GM12878 (cell line): ENCODE data around the gene TMEM18. TPM values are rescaled to one million over a fixed set of nuclear protein-coding genes. Genes with fewer than 3 reads are reported as not detected.

Experiments used
- ATAC-seq: fragments of 200-7000 bp; cut with Tn5 transposase; 3 replicates; pipeline ENCODE4 v1.9.1; 2020; ENCODE audit warnings: mild to moderate bottlenecking, moderate library complexity
- BruUV-seq: library from RNA; stranded (reverse); fragments of 400-500 nt; replicated peaks from 2 replicates; lab custom pipeline; 2021; lab: Mats Ljungman, UMichigan
- CTCF ChIA-PET: fragments of 300-600 bp; sonication (Branson Sonifier 250); formaldehyde crosslinking; extraction: SDS; loops from one replicate; lab custom pipeline; 2021; ENCODE audit warnings: inconsistent platforms; lab: Yijun Ruan, JAX
- POLR2A ChIA-PET: fragments of 350-600 bp; formaldehyde crosslinking; extraction: SDS; loops from one replicate; lab custom pipeline; 2021; ENCODE audit warnings: inconsistent platforms; lab: Charles Lee
- RAD21 ChIA-PET: fragments of 300-600 bp; sonication (Branson Sonifier 250); formaldehyde crosslinking; loops from one replicate; lab custom pipeline; 2023; ENCODE audit warnings: antibody characterized with exemption; ENCODE audit not compliant: unreplicated experiment; lab: Charles Lee
- SMC1A ChIA-PET: fragments of 300-600 bp; sonication (Branson Sonifier 250); formaldehyde crosslinking; loops from one replicate; lab custom pipeline; 2023; ENCODE audit not compliant: unreplicated experiment, uncharacterized antibody; lab: Charles Lee
- DNase-seq: peaks from one replicate; pipeline ENCODE4 v3.0.0-alpha.2; 2011; ENCODE audit warnings: low read depth, low spot score
- FAIRE-seq: peaks from 3 replicates; lab custom pipeline; 2011; peaks lifted over from hg19 to GRCh38; lab: Jason Lieb, UNC
- H2AFZ ChIP-seq: 2 replicates; pipeline ENCODE4 v1.6.0; 2011; ENCODE audit warnings: low read depth, low read length, control low read depth; ENCODE audit not compliant: control insufficient read depth
- H3K27ac ChIP-seq: 2 replicates; pipeline ENCODE4 v1.5.1; 2011; ENCODE audit warnings: control low read depth; ENCODE audit not compliant: control insufficient read depth, insufficient read depth
- H3K27me3 ChIP-seq, 2 experiments: replicated peaks in 1 of 2; 2 replicates each; pipeline versions ENCODE4 v1.6.0 to v1.6.1; 2011; ENCODE audit warnings: low read length in 1 of 2; ENCODE audit not compliant: control insufficient read depth in 2 of 2, insufficient read depth in 2 of 2
- H3K36me3 ChIP-seq, 2 experiments: 2 replicates each; pipeline ENCODE4 v1.5.1; 2011; ENCODE audit warnings: low read length in 1 of 2; ENCODE audit not compliant: control insufficient read depth in 2 of 2, insufficient read depth in 2 of 2
- H3K4me1 ChIP-seq: 2 replicates; pipeline ENCODE4 v1.6.1; 2011; ENCODE audit warnings: mild to moderate bottlenecking, low read length, moderate library complexity, mixed read lengths; ENCODE audit not compliant: control insufficient read depth, insufficient read depth
- H3K4me2 ChIP-seq: 2 replicates; pipeline ENCODE4 v1.6.0; 2011; ENCODE audit warnings: control low read depth; ENCODE audit not compliant: control insufficient read depth, insufficient read depth
- H3K4me3 ChIP-seq: fragments of 200-600 bp; sonication (generic); 2 replicates; pipeline ENCODE4 v1.5.1; 2016
- H3K79me2 ChIP-seq: 2 replicates; pipeline ENCODE4 v1.6.0; 2011; ENCODE audit warnings: low read length; ENCODE audit not compliant: control insufficient read depth, insufficient read depth
- H3K9ac ChIP-seq: 2 replicates; pipeline ENCODE4 v1.8.0; 2011; ENCODE audit warnings: low read length, control low read depth, mixed read lengths; ENCODE audit not compliant: control insufficient read depth, insufficient read depth
- H3K9me3 ChIP-seq: replicated peaks from 3 replicates; pipeline ENCODE4 v1.5.1; 2011; ENCODE audit warnings: mild to moderate bottlenecking, low read length; ENCODE audit not compliant: control insufficient read depth, insufficient read depth
- H4K20me1 ChIP-seq: 2 replicates; pipeline ENCODE4 v1.6.0; 2011; ENCODE audit not compliant: control insufficient read depth, insufficient read depth
- ASH2L ChIP-seq: fragments of 300-600, 200-600 bp; sonication (generic); IDR thresholded peaks from 2 replicates; pipeline ENCODE4 v1.6.1; 2017; ENCODE audit warnings: low read depth, mild to moderate bottlenecking, borderline replicate concordance
- CHD2 ChIP-seq: IDR thresholded peaks from 2 replicates; pipeline ENCODE4 v1.6.1; 2011; ENCODE audit warnings: low read depth, low read length, improper control_type of control experiment, borderline replicate concordance
- HCFC1 ChIP-seq: fragments of 150-350 bp; IDR thresholded peaks from 2 replicates; pipeline ENCODE4 v1.6.1; 2014; ENCODE audit warnings: low read length
- IRF4 ChIP-seq: IDR thresholded peaks from 2 replicates; pipeline ENCODE4 v1.6.1; 2011; ENCODE audit warnings: low read depth, low read length
- RCOR1 ChIP-seq: conservative IDR thresholded peaks from 2 replicates; pipeline ENCODE4 v1.6.1; 2012; ENCODE audit warnings: low read depth, low read length, improper control_type of control experiment
- RFX5 ChIP-seq: IDR thresholded peaks from 2 replicates; pipeline ENCODE4 v1.6.1; 2011; ENCODE audit warnings: low read depth, low read length, improper control_type of control experiment
- RUNX3 ChIP-seq: IDR thresholded peaks from 2 replicates; pipeline ENCODE4 v1.6.1; 2012; ENCODE audit warnings: low read length, inconsistent platforms
- TCF7 ChIP-seq: IDR thresholded peaks from 2 replicates; pipeline ENCODE4 v1.6.1; 2014; ENCODE audit warnings: antibody characterized with exemption, borderline replicate concordance
- YBX1 ChIP-seq: fragments of 450-650 bp; IDR thresholded peaks from 2 replicates; pipeline ENCODE4 v1.6.1; 2016; ENCODE audit warnings: antibody characterized with exemption
- ZNF274 ChIP-seq: IDR thresholded peaks from one replicate; pipeline ENCODE4 v1.8.0; 2011; ENCODE audit not compliant: insufficient read length, insufficient read depth
- in situ Hi-C: fragments of 300-500 bp; cut with MboI; formaldehyde crosslinking; loops from 9 replicates; pipeline ENCODE4 v1.14.3; 2018; ENCODE audit warnings: mixed read lengths
- intact Hi-C: fragments of 100-400 bp; cut with micrococcal nuclease; formaldehyde crosslinking; loops from one replicate; pipeline ENCODE4 v1.14.2; 2022; ENCODE audit not compliant: unreplicated experiment
- polyA plus RNA-seq, 11 experiments: library from polyadenylated mRNA; depleted of rRNA in 4 of 11; unstranded in 6 of 11; stranded (reverse) in 5 of 11; fragments of >200 nt; fragmentation: Nextera tagmentation in 4 of 11; fragmentation: Illumina TruSeq in 1 of 11; extraction: Ambion mirVana in 4 of 11; extraction: Trizol in 1 of 11; gene quantifications; 1 replicate in 1 of 11; 2 replicates in 10 of 11; pipeline versions ENCODE4 v1.2.1 to v1.2.3, GENCODE V29; 2011 to 2016; ENCODE audit warnings: inconsistent platforms in 2 of 11, missing spikeins in 2 of 11, low read depth in 1 of 11
- total RNA-seq, 4 experiments: library from RNA; depleted of rRNA in 3 of 4; stranded (reverse); fragments of >200 nt in 3 of 4; fragmentation: Illumina TruSeq in 1 of 4; extraction: Trizol in 1 of 4; gene quantifications; 2 replicates each; pipeline versions ENCODE4 v1.2.1 to v1.2.3, GENCODE V29; 2013 to 2021
- TF ChIP-seq, protein P1 (sequence below): fragments of 450-650 bp; IDR thresholded peaks from 2 replicates; pipeline ENCODE4 v1.6.1; 2014; ENCODE audit warnings: mild to moderate bottlenecking
- TF ChIP-seq, protein P2 (sequence below): fragments of 450-650 bp; IDR thresholded peaks from 2 replicates; pipeline ENCODE4 v1.6.1; 2018; ENCODE audit warnings: mild to moderate bottlenecking, low read depth, moderate library complexity; ENCODE audit not compliant: partially characterized antibody
- TF ChIP-seq, protein P3 (sequence below): fragments of 450-650 bp; IDR thresholded peaks from 2 replicates; pipeline ENCODE4 v1.6.1; 2016; ENCODE audit warnings: mild to moderate bottlenecking

Gene TMEM18
- total and polyA plus RNA-seq, 10 of the 15 experiments (the other 5 are each of a cell fraction or from before 2014, with no cell fraction given), result 11.2 to 56.3 (median 26.0) TPM

DNA sequence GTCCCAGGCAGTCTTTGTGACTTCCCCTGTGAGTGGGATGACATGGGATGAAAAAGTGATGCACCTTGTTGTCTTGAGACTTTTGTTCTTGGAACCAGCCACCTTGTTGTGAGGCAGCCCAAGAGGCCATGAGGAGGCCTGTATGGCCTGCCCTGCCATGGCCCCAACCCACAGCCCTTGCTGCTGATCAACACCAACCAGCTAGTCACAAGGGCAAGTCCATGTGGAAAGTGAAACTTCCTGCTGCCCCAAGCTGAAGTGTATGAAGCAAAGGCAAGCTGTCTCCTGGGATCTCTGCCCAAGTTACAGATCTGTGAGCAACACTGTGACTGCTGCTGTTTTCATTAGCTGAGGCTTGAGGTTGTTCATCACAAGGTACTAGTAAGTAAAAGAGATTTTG lies 21.6 kb downstream of the TMEM18 start:
- DNase-seq, result no peak
- POLR2A ChIA-PET, result no interaction called here
- no peak overlapping the region for H3K4me3 ChIP-seq
- RAD21 ChIA-PET, result no interaction called here
- in situ Hi-C loops (no loop called here), intact Hi-C loops (no loop called here)
- TF ChIP-seq RCOR1, result no peak
- TF ChIP-seq TCF7, result no peak
- TF ChIP-seq RUNX3, result no peak
- no peak for TF ChIP-seq ZNF274
- no peak for TF ChIP-seq YBX1
- TF ChIP-seq, protein P1, sequence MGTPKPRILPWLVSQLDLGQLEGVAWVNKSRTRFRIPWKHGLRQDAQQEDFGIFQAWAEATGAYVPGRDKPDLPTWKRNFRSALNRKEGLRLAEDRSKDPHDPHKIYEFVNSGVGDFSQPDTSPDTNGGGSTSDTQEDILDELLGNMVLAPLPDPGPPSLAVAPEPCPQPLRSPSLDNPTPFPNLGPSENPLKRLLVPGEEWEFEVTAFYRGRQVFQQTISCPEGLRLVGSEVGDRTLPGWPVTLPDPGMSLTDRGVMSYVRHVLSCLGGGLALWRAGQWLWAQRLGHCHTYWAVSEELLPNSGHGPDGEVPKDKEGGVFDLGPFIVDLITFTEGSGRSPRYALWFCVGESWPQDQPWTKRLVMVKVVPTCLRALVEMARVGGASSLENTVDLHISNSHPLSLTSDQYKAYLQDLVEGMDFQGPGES, result no peak
- TF ChIP-seq ASH2L, result no peak
- no peak for TF ChIP-seq HCFC1
- TF ChIP-seq RFX5, result no peak
- TF ChIP-seq CHD2, result no peak
- TF ChIP-seq, protein P2, sequence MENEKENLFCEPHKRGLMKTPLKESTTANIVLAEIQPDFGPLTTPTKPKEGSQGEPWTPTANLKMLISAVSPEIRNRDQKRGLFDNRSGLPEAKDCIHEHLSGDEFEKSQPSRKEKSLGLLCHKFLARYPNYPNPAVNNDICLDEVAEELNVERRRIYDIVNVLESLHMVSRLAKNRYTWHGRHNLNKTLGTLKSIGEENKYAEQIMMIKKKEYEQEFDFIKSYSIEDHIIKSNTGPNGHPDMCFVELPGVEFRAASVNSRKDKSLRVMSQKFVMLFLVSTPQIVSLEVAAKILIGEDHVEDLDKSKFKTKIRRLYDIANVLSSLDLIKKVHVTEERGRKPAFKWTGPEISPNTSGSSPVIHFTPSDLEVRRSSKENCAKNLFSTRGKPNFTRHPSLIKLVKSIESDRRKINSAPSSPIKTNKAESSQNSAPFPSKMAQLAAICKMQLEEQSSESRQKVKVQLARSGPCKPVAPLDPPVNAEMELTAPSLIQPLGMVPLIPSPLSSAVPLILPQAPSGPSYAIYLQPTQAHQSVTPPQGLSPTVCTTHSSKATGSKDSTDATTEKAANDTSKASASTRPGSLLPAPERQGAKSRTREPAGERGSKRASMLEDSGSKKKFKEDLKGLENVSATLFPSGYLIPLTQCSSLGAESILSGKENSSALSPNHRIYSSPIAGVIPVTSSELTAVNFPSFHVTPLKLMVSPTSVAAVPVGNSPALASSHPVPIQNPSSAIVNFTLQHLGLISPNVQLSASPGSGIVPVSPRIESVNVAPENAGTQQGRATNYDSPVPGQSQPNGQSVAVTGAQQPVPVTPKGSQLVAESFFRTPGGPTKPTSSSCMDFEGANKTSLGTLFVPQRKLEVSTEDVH, result no peak
- no peak for TF ChIP-seq IRF4
- TF ChIP-seq, protein P3, sequence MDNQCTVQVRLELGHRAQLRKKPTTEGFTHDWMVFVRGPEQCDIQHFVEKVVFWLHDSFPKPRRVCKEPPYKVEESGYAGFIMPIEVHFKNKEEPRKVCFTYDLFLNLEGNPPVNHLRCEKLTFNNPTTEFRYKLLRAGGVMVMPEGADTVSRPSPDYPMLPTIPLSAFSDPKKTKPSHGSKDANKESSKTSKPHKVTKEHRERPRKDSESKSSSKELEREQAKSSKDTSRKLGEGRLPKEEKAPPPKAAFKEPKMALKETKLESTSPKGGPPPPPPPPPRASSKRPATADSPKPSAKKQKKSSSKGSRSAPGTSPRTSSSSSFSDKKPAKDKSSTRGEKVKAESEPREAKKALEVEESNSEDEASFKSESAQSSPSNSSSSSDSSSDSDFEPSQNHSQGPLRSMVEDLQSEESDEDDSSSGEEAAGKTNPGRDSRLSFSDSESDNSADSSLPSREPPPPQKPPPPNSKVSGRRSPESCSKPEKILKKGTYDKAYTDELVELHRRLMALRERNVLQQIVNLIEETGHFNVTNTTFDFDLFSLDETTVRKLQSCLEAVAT, result no peak
- BruUV-seq, result no TSS peak
- no peaks in the 10 kb centered on the region for H3K36me3 ChIP-seq
- no peaks in the 10 kb centered on the region for H3K9me3 ChIP-seq
- SMC1A ChIA-PET, result no interaction called here
- no peaks in the 10 kb centered on the region for H3K27me3 ChIP-seq
- no peaks in the 10 kb centered on the region for H4K20me1 ChIP-seq
- H3K4me2 ChIP-seq, result no peak overlapping the region
- CTCF ChIA-PET, result no interaction called here
- H3K27ac ChIP-seq, result no peak overlapping the region
- no peaks in the 10 kb centered on the region for H3K4me1 ChIP-seq
- H2AFZ ChIP-seq, result no peak overlapping the region
- ATAC-seq, result no peak
- no peak for FAIRE-seq
- no peak overlapping the region for H3K9ac ChIP-seq
- no peaks in the 10 kb centered on the region for H3K79me2 ChIP-seq
